ENCODE measurements around the gene PRRT1B.

Gene PRRT1B

DNA sequence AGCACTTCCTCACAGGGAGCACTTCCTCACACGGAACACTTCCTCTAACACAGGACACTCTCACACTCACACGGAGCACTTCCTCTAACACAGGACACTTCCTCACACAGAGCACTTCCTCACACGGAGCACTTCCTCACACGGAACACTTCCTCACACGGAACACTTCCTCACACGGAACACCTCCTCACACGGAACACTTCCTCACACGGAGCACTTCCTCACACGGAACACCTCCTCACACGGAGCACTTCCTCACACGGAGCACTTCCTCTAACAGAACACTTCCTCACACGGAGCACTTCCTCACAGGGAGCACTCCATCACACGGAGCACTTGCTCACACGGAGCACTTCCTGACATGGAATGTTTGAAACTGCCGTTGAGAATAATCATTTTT, 29.2 kb upstream of the PRRT1B start:
- no peak for TF ChIP-seq GLIS3 (CRISPR knock-in tag; IDR thresholded peaks at IDR 0.05)
- no peak for ATAC-seq

DNA sequence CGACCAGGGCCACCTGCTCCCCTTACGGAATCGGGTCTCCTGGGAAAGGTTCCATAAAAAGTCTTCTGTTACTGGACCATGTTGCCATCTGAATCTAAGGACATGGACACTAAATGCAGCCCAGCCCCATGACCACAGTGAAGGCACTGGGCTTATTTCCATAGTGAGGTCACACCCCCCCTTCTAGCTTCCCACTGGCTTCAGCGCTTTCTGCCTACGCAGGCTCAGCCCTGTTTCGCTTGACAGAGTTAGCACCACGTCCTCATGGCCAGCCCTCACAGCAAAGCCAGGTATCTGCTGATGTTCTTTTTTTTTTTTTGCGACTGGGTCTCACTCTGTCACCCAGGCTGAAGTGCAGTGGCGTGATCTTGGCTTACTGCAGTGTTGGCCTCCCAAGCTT, 28.4 kb upstream of the PRRT1B start:
- no peak for ATAC-seq
- TF ChIP-seq CSDC2 (CRISPR knock-in tag; IDR thresholded peaks at IDR 0.05) (no peak), ZFP3 (CRISPR knock-in tag; IDR thresholded peaks at IDR 0.05) (no peak), PPARA (CRISPR knock-in tag; IDR thresholded peaks at IDR 0.05; ENCODE audit: borderline replicate concordance) (no peak), ESRRG (CRISPR knock-in tag; IDR thresholded peaks at IDR 0.05) (no peak), ISL1 (CRISPR knock-in tag; IDR thresholded peaks at IDR 0.05) (no peak), ZNF70 (CRISPR knock-in tag; IDR thresholded peaks at IDR 0.05) (no peak), ZC3H10 (CRISPR knock-in tag; IDR thresholded peaks at IDR 0.05) (no peak), BACH2 (CRISPR knock-in tag; IDR thresholded peaks at IDR 0.05; ENCODE audit: borderline replicate concordance) (no peak), ZNF8 (CRISPR knock-in tag; IDR thresholded peaks at IDR 0.05) (no peak), TOX (CRISPR knock-in tag; IDR thresholded peaks at IDR 0.05; ENCODE audit: borderline replicate concordance) (no peak), RARB (CRISPR knock-in tag; IDR thresholded peaks at IDR 0.05) (no peak), TSHZ2 (CRISPR knock-in tag; IDR thresholded peaks at IDR 0.05) (no peak)
- TF ChIP-seq, protein P1, sequence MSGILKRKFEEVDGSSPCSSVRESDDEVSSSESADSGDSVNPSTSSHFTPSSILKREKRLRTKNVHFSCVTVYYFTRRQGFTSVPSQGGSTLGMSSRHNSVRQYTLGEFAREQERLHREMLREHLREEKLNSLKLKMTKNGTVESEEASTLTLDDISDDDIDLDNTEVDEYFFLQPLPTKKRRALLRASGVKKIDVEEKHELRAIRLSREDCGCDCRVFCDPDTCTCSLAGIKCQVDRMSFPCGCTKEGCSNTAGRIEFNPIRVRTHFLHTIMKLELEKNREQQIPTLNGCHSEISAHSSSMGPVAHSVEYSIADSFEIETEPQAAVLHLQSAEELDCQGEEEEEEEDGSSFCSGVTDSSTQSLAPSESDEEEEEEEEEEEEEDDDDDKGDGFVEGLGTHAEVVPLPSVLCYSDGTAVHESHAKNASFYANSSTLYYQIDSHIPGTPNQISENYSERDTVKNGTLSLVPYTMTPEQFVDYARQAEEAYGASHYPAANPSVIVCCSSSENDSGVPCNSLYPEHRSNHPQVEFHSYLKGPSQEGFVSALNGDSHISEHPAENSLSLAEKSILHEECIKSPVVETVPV (CRISPR knock-in tag; IDR thresholded peaks at IDR 0.05) = no peak
- TF ChIP-seq, protein P2, sequence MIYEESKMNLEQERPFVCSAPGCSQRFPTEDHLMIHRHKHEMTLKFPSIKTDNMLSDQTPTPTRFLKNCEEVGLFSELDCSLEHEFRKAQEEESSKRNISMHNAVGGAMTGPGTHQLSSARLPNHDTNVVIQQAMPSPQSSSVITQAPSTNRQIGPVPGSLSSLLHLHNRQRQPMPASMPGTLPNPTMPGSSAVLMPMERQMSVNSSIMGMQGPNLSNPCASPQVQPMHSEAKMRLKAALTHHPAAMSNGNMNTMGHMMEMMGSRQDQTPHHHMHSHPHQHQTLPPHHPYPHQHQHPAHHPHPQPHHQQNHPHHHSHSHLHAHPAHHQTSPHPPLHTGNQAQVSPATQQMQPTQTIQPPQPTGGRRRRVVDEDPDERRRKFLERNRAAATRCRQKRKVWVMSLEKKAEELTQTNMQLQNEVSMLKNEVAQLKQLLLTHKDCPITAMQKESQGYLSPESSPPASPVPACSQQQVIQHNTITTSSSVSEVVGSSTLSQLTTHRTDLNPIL (CRISPR knock-in tag; IDR thresholded peaks at IDR 0.05; ENCODE audit: low read depth) = no peak

DNA sequence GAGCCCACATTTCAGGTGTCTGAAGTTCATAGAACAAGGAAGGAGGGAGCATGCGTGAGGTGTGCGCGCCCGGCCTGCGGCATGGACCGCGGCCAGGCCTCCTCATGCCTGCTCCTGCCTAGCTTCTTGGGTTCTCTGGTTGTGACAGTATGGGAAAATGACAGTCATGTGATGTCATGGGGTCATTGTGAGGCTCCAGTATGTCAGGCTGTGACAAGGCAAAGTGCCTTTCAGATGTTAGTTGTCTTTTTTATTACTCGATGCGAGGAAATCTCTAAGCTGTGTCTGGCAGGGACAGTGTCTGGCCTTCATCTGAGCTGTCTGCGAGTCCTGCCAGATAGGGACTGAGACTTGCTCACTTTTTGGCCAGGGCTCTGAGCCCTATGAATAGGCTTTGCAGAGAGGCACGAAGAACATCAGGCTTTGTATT, 27.5 kb upstream of the PRRT1B start:
- no peak for ATAC-seq
- TF ChIP-seq ZNF565 (CRISPR knock-in tag; conservative IDR thresholded peaks at IDR 0.05; ENCODE audit: low read depth) = no peak
- TF ChIP-seq, protein P1 (CRISPR knock-in tag; IDR thresholded peaks at IDR 0.05) = no peak
- no peak for TF ChIP-seq TSHZ2 (CRISPR knock-in tag; IDR thresholded peaks at IDR 0.05)
- no peak for TF ChIP-seq ZC3H10 (CRISPR knock-in tag; IDR thresholded peaks at IDR 0.05)
- no peak for TF ChIP-seq GLIS3 (CRISPR knock-in tag; IDR thresholded peaks at IDR 0.05)
- no peak for TF ChIP-seq SNAI2 (CRISPR knock-in tag; IDR thresholded peaks at IDR 0.05)
- TF ChIP-seq ZNF8 (CRISPR knock-in tag; IDR thresholded peaks at IDR 0.05) = no peak
- no peak for TF ChIP-seq TCF4 (CRISPR knock-in tag; IDR thresholded peaks at IDR 0.05; ENCODE audit: borderline replicate concordance)
- no peak for TF ChIP-seq ZNF70 (CRISPR knock-in tag; IDR thresholded peaks at IDR 0.05)
- TF ChIP-seq PPARA (CRISPR knock-in tag; IDR thresholded peaks at IDR 0.05; ENCODE audit: borderline replicate concordance) = no peak
- no peak for TF ChIP-seq RARB (CRISPR knock-in tag; IDR thresholded peaks at IDR 0.05)
- no peak for TF ChIP-seq CSDC2 (CRISPR knock-in tag; IDR thresholded peaks at IDR 0.05)
- no peak for TF ChIP-seq ARNTL (CRISPR knock-in tag; IDR thresholded peaks at IDR 0.05; ENCODE audit: borderline replicate concordance, low read depth)
- TF ChIP-seq ESRRG (CRISPR knock-in tag; IDR thresholded peaks at IDR 0.05) = no peak
- TF ChIP-seq ZFP30 (CRISPR knock-in tag; IDR thresholded peaks at IDR 0.05) = no peak
- TF ChIP-seq ZFP3 (CRISPR knock-in tag; IDR thresholded peaks at IDR 0.05) = no peak
- no peak for TF ChIP-seq BACH2 (CRISPR knock-in tag; IDR thresholded peaks at IDR 0.05; ENCODE audit: borderline replicate concordance)
- no peak for TF ChIP-seq TOX (CRISPR knock-in tag; IDR thresholded peaks at IDR 0.05; ENCODE audit: borderline replicate concordance)
- TF ChIP-seq, protein P3, sequence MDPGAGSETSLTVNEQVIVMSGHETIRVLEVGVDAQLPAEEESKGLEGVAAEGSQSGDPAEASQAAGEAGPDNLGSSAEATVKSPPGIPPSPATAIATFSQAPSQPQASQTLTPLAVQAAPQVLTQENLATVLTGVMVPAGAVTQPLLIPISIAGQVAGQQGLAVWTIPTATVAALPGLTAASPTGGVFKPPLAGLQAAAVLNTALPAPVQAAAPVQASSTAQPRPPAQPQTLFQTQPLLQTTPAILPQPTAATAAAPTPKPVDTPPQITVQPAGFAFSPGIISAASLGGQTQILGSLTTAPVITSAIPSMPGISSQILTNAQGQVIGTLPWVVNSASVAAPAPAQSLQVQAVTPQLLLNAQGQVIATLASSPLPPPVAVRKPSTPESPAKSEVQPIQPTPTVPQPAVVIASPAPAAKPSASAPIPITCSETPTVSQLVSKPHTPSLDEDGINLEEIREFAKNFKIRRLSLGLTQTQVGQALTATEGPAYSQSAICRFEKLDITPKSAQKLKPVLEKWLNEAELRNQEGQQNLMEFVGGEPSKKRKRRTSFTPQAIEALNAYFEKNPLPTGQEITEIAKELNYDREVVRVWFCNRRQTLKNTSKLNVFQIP (CRISPR knock-in tag; IDR thresholded peaks at IDR 0.05; ENCODE audit: borderline replicate concordance, low read depth) = no peak
